ENCODE results near the gene MNAT1.

DNA sequence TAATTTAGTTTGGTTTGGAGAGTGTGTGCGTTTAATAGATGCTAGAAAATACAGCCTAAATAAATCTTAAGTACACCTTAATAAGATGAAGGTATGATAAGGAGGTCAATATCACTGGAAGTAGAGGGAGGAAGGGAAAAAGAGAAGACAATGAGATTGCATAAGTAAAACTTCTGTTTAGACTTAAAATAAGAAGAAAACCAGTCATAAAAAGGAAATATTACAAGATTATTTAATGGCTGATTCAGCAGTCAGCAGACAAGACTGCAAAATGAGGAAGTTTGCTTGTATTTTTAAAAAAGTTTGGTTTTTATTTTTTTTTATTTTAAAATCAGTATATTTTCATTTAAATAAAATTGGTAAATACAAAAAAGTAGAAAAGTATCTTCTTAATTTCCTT, 249.6 kb downstream of the MNAT1 start:
- no peak for TF ChIP-seq EZH2 (IDR thresholded peaks at IDR 0.05; ENCODE audit: borderline replicate concordance, low read length)
- TF ChIP-seq, protein P1, sequence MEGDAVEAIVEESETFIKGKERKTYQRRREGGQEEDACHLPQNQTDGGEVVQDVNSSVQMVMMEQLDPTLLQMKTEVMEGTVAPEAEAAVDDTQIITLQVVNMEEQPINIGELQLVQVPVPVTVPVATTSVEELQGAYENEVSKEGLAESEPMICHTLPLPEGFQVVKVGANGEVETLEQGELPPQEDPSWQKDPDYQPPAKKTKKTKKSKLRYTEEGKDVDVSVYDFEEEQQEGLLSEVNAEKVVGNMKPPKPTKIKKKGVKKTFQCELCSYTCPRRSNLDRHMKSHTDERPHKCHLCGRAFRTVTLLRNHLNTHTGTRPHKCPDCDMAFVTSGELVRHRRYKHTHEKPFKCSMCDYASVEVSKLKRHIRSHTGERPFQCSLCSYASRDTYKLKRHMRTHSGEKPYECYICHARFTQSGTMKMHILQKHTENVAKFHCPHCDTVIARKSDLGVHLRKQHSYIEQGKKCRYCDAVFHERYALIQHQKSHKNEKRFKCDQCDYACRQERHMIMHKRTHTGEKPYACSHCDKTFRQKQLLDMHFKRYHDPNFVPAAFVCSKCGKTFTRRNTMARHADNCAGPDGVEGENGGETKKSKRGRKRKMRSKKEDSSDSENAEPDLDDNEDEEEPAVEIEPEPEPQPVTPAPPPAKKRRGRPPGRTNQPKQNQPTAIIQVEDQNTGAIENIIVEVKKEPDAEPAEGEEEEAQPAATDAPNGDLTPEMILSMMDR (conservative IDR thresholded peaks at IDR 0.05 in 1 of 2, IDR thresholded peaks at IDR 0.05 in 1 of 2; ENCODE audit: extremely low read depth in 1 of 2, insufficient read depth in 1 of 2, low read depth in 1 of 2, low read length in 2 of 2): no peak

Data from mammary epithelial cell (primary cell).